ENCODE measurements around the gene SH3PXD2B.
"Not testable (repeated sequence)": the region's sequence is repeated elsewhere in the genome, so short reads cannot be mapped to it uniquely, and the experiment has no call there.

Gene SH3PXD2B

DNA sequence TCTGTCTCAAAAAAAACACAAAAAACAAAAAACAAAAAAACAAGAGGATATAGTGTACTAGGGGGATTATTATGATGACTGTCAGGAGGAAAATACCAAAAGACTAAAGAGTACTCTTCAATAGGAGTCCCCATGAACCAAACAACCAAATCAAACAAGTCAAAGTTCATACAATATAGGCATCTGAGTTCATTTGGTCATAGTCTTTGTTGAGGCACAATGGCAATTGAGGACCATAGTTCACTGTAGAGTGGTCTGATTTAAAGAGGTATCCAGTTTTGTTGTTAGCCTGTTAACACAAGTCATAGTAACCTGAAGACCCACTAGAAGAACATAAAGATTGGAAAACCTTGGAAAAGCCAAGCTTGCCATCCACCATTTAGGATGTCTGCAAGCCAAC lies 159.5 kb downstream of the SH3PXD2B start:
- no peak for DNase-seq (ENCODE audit: low spot score)

GRCh38 chr5:172293745-172294342 lies 160.5 kb downstream of the SH3PXD2B start:
- no peak for DNase-seq (ENCODE audit: low spot score)

DNA sequence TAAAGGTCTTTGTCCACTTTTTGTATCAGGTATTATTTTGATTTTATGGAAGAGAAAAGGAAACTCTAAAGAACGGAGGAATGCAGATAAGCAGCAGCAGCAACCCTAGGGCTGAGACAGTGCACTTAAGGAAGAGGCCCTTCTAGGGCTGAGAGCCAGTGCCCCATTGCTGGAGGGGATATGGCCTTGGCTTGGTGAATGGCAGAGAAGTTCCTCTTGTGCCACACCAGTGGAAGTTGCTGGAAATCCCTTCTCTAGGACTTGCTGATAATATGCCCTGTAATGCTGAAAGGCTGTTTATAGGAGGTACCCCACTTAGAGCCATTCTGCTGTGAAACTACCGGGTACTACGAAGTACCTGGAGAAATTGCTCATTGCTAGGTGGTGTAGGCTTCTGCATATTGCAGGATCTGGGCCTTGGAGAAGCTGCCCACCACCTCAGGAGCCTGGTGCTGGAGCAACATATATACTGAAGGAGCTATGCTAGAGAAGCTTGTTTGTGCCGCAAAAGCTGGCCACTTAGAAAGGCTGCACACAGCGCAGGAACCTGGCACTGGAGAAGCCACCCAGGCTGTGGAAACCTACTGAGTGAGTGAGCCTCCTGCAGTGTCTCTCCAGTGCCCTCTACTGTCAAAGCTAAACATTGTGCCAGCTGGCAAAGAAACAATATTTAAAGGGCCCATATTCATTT lies 161.1 kb downstream of the SH3PXD2B start:
- peak; percentile 42 for DNase-seq (ENCODE audit: low spot score)

DNA sequence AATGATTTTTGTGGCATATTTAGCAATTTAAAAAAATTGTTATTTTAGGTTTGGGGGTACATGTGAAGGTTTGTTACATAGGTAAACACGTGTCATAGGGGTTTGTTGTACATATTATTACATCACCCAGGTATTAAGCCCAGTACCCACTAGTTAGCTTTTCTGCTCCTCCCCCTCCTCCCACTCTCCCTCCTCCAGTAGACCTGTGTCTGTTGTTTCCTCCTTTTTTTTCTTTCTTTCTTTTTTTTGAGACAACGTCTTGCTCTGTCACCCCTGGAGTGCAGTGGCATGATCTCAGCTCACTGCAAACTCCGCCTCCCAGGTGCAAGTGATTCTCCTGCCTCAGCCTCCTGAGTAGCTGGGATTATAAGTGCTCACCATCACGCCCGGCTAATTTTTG lies 162.5 kb downstream of the SH3PXD2B start:
- not testable (repeated sequence) for DNase-seq (ENCODE audit: low spot score)

DNA sequence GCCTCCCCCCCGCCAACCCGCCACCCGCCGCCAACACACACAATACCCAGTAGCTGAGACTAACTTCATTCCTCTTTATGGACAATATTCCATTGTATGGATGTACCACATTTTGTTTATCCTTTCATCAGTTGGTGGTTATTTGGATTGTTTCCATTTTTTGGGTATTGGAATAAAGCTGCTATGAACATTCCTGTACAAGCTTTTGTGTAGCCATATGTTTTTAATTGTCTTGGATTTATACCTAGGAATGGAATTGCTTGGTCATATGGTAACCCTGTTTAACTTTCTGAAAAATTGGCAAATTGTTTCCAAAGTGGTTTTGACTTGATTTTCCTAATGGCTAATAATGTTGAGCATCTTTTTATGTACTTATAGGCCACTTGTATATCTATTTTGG lies 165.9 kb downstream of the SH3PXD2B start:
- no peak for DNase-seq (ENCODE audit: low spot score)

GRCh38 chr5:172287140-172287539 lies 167.2 kb downstream of the SH3PXD2B start:
- not testable (repeated sequence) for DNase-seq (ENCODE audit: low spot score)

DNA sequence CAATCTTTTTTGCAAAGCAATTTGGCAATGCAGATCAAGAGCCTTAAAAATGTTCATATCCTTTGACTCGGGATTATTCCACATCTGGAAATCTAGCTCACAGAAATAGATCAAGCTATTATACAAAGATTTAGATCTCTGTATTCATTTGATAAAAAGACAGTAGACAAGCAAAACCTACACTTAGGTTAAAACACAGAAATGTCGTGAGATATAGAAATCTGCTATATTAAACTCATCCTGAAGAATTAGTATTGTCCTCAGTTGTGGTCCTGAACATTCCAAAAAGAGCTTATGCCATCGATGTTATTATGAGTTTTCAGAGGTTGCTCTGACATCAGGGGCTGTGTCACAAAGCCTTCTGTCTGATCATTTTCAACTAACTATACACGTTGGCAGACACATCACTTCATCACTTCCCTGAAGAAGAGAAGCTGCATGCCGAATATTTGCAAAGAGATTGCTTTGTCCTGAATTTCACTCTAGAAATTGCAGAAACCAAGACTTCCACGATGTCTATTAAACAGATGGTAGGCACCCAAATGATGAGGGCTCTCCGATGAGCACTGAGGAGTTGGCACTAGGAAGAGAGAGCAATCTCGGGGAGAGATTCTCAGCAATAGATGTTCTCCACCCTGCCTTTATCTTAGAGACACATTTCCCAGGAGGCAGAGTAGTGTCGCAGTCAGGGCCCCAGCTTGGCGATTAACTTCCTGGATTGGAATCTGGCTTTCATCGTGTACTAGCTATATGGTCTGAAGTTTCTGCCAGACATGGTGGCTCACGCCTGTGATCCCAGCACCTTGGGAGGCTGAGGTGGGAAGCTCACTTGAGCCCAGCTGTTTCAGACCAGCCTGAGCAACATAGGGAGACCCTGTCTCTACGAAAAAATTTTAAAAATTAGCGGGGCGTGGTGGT lies 168.8 kb downstream of the SH3PXD2B start:
- no peak for DNase-seq (ENCODE audit: low spot score)

GRCh38 chr5:172284611-172284980 lies 169.7 kb downstream of the SH3PXD2B start:
- no peak for DNase-seq (ENCODE audit: low spot score)

GRCh38 chr5:172283862-172284610 lies 170.3 kb downstream of the SH3PXD2B start:
- no peak for DNase-seq (ENCODE audit: low spot score)

DNA sequence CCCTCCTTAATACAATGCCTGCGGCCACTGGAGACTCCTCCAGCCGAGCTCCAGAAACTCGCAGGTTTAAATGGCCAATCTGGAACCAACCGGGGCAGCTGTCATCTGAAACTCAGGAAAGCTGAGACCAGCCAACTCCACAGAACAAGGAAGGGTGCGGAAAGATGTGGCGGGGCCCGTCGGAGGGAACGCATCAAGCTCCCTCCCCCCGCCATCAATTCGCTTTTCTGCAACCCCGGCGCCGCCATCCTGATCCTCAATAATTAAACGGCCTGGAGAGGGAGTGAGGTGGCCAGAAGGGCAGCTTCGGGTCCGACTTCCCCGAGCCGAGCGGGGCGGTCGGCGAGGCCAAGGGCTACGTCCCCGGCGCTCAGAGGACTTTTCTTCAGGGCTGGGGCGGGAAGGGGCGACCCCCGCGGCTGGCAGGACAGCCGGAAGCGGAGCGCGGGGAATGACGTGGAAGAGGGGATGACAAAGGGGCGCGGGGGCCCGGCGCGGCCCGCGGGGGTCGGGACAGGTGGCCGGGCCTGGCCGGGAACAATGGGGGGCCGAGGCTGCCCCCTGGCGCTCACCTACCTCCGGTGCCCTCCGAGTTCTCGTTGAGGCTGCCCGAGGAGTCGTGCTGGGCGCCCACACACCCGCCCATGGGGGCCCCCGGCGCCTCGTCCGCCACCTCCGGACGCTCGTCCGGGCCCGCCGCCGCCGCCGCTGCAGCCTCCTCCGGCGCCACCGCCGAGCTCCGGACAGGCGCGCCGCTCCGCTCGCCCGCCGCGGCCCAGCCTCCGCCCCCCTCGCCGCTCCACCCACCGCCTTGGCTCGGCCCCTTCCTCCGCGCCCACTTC lies 171.1 kb downstream of the SH3PXD2B start, which contains the start of gene UBTD2:
Gene UBTD2 (minus strand): TSS at position 745 of the 842 bp plus-strand sequence. CDS start 99 bp downstream, at position 646.
- DNase-seq (ENCODE audit: low spot score): no peak

DNA sequence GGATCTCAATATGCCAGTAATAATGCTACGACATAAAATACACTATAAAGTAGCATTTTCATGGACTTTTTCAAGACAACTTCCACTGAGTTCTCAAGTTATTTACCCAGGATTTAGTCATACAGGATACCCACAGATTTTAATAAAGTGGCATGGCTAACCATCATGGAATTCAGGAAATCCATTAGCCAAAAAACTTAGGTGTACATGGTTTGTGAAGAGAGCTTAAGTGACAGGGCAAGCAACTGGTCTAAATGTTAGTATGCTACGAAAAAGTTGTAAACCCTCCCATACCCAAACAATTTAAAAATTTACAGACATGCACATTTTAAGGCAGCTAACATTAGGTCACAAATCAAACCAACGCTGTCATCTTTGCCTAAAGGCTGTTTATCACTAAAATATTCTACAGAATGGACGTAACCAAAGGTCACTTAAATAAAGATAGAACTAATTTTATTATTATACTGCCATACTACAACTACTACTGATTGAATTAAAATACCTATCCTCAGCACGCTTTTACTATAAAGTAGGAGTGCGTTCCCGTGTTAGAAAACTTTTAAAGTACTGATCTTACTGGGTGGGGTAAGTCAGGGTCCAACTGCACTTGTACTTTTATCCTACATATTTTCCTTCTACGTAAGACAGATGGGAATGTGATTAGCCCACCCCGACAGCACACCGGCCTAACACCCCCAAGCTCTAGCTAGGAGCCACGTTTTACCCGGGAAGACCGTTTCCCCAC lies 171.9 kb downstream of the SH3PXD2B start:
- DNase-seq (ENCODE audit: low spot score): no peak

- DNase-seq (ENCODE audit: low spot score): no peak
These were observed 173.0 kb downstream of the SH3PXD2B start for GRCh38 chr5:172281346-172281745.

- no peak for DNase-seq (ENCODE audit: low spot score)
These were observed 173.4 kb downstream of the SH3PXD2B start for GRCh38 chr5:172280929-172281328.

- DNase-seq (ENCODE audit: low spot score): no peak
These were observed 174.0 kb downstream of the SH3PXD2B start for GRCh38 chr5:172280317-172280716.

DNA sequence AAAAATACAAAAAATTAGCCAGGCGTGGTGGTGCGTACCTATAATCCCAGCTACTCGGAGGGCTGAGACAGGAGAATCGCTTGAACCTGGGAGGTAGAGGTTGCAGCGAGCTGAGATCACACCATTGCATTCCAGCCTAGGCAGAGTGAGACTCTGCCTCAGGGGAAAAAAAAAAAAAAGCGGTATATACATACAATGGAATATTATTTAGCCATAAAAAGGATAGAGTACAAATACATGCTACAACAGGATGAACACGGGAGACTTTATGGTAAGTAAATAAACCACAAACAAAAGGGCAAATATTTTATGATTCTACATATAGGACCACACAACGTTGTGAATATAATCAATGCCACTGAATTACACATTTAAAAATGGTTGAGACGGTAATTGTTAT lies 176.0 kb downstream of the SH3PXD2B start:
- no peak for DNase-seq (ENCODE audit: low spot score)

- no peak for DNase-seq (ENCODE audit: low spot score)
These were observed 178.1 kb downstream of the SH3PXD2B start for GRCh38 chr5:172276214-172276613.

All from hematopoietic multipotent progenitor cell treated with erythropoietin and hydrocortisone succinate and interleukin-3 and kit ligand, for 15 days (in vitro differentiated cells).